Neuronal stem cell (in vitro differentiated cells): ENCODE data around the gene ATP8B4.

ENCODE experiments used
- DNase-seq: peaks from one replicate; pipeline ENCODE4 v3.0.0-alpha.2; 2013; ENCODE audit warnings: low spot score
- H2AFZ ChIP-seq: one replicate; pipeline ENCODE4 v1.6.1; 2013; ENCODE audit warnings: mild to moderate bottlenecking, low read length, inconsistent platforms
- H2AK5ac ChIP-seq: 2 replicates; pipeline ENCODE4 v1.6.1; 2013; ENCODE audit warnings: low read depth, mild to moderate bottlenecking, inconsistent platforms, low read length, moderate library complexity, mixed read lengths
- H2BK120ac ChIP-seq: 2 replicates; pipeline ENCODE4 v1.6.1; 2013; ENCODE audit warnings: low read depth, mild to moderate bottlenecking, inconsistent platforms, low read length, moderate library complexity, mixed read lengths
- H2BK12ac ChIP-seq: one replicate; pipeline ENCODE4 v1.6.1; 2013; ENCODE audit warnings: low read length, inconsistent platforms
- H2BK15ac ChIP-seq: 2 replicates; pipeline ENCODE4 v1.6.1; 2013; ENCODE audit warnings: mild to moderate bottlenecking, low read length, inconsistent platforms, mixed read lengths
- H2BK5ac ChIP-seq: one replicate; pipeline ENCODE4 v1.6.1; 2013; ENCODE audit warnings: inconsistent platforms, mild to moderate bottlenecking, low read length, moderate library complexity
- H3K14ac ChIP-seq: one replicate; pipeline ENCODE4 v1.6.1; 2013; ENCODE audit warnings: low read length, inconsistent platforms
- H3K18ac ChIP-seq: 2 replicates; pipeline ENCODE4 v1.6.1; 2013; ENCODE audit warnings: low read length, inconsistent platforms
- H3K23ac ChIP-seq: 2 replicates; pipeline ENCODE4 v1.6.1; 2013; ENCODE audit warnings: low read depth, mild to moderate bottlenecking, mixed read lengths, low read length, inconsistent platforms; ENCODE audit not compliant: poor library complexity
- H3K27ac ChIP-seq: replicated peaks from 3 replicates; pipeline ENCODE4 v1.5.1; 2013; ENCODE audit warnings: low read length, inconsistent platforms
- H3K27me3 ChIP-seq, 3 experiments: 2 replicates each; pipeline ENCODE4 v1.6.1; 2013; ENCODE audit warnings: low read length in 3 of 3, mild to moderate bottlenecking in 2 of 3, inconsistent platforms in 1 of 3, low read depth in 1 of 3, mixed read lengths in 1 of 3, moderate library complexity in 1 of 3; ENCODE audit not compliant: control insufficient read depth in 3 of 3, insufficient read depth in 3 of 3
- H3K36me3 ChIP-seq, 2 donors: replicated peaks in 1 of 2; 2 replicates each; pipeline ENCODE4 v1.6.1; 2013; ENCODE audit warnings: low read length in 2 of 2; ENCODE audit not compliant: control insufficient read depth in 2 of 2, insufficient read depth in 2 of 2
- H3K4ac ChIP-seq: 2 replicates; pipeline ENCODE4 v1.6.1; 2013; ENCODE audit warnings: inconsistent platforms, mild to moderate bottlenecking, low read length, moderate library complexity
- H3K4me1 ChIP-seq, 2 donors: 1 replicate in 1 of 2; 2 replicates in 1 of 2; pipeline ENCODE4 v1.6.1; 2013; ENCODE audit warnings: low read length in 2 of 2, low read depth in 1 of 2; ENCODE audit not compliant: control insufficient read depth in 2 of 2, insufficient read depth in 1 of 2
- H3K4me2 ChIP-seq: one replicate; pipeline ENCODE4 v1.6.1; 2013; ENCODE audit warnings: mild to moderate bottlenecking, low read length, inconsistent platforms; ENCODE audit not compliant: insufficient read depth, poor library complexity, severe bottlenecking
- H3K4me3 ChIP-seq, 2 donors: 2 replicates each; pipeline ENCODE4 v1.5.1; 2013; ENCODE audit warnings: low read length in 2 of 2, mild to moderate bottlenecking in 2 of 2, inconsistent platforms in 1 of 2, moderate library complexity in 1 of 2
- H3K79me1 ChIP-seq: one replicate; pipeline ENCODE4 v1.6.1; 2013; ENCODE audit warnings: low read depth, mild to moderate bottlenecking, inconsistent platforms, low read length, moderate library complexity
- H3K9ac ChIP-seq: one replicate; pipeline ENCODE4 v1.6.1; 2013; ENCODE audit warnings: mild to moderate bottlenecking, low read depth, low read length, inconsistent platforms; ENCODE audit not compliant: poor library complexity
- H3K9me3 ChIP-seq, 2 donors: replicated peaks in 1 of 2; 2 replicates each; pipeline versions ENCODE3 to v1.6.1; 2013; ENCODE audit warnings: low read length in 2 of 2, mild to moderate bottlenecking in 2 of 2, inconsistent platforms in 1 of 2, low read depth in 1 of 2, mixed read lengths in 1 of 2, moderate library complexity in 1 of 2; ENCODE audit not compliant: control insufficient read depth in 2 of 2, insufficient read depth in 1 of 2
- H4K8ac ChIP-seq: one replicate; pipeline ENCODE4 v1.6.1; 2013; ENCODE audit warnings: low read depth, mild to moderate bottlenecking, inconsistent platforms, low read length, moderate library complexity
- H4K91ac ChIP-seq: one replicate; pipeline ENCODE4 v1.6.1; 2013; ENCODE audit warnings: low read length, low read depth, mild to moderate bottlenecking, inconsistent platforms; ENCODE audit not compliant: poor library complexity
- WGBS, 2 donors: extraction: QIAGEN DNeasy Blood & Tissue Kit; methylation state at CpG; one replicate each; pipeline ENCODE4 v1.1.7; 2013; ENCODE audit warnings: missing lambda C conversion rate in 2 of 2, mixed read lengths in 1 of 2; ENCODE audit not compliant: insufficient read length in 2 of 2, insufficient replicate concordance in 1 of 2; ENCODE audit errors: extremely low coverage in 2 of 2; 5-methylcytosine and 5-hydroxymethylcytosine counted together

The ATP8B4 gene

GRCh38 chr15:50140098-50140497 lies 21.1 kb upstream of the ATP8B4 start:
- DNase-seq: no peak
- H3K79me1 ChIP-seq: no peaks in the 10 kb centered on the region
- H3K4ac ChIP-seq: no peak overlapping the region
- H2AFZ ChIP-seq: no peak overlapping the region
- no peak overlapping the region for H3K14ac ChIP-seq
- no CpG with 5 or more reads among the region's 1 CpG for WGBS, 2 donors
- H3K9ac ChIP-seq: no peak overlapping the region
- no peak overlapping the region for H3K27ac ChIP-seq
- no peaks in the 10 kb centered on the region for H3K4me1 ChIP-seq
- no peak overlapping the region for H4K91ac ChIP-seq
- H2BK5ac ChIP-seq: no peak overlapping the region
- H3K36me3 ChIP-seq: no peaks in the 10 kb centered on the region
- H3K4me2 ChIP-seq: no peak overlapping the region
- no peaks in the 10 kb centered on the region for H3K9me3 ChIP-seq
- no peak overlapping the region for H3K18ac ChIP-seq
- H2BK15ac ChIP-seq: no peak overlapping the region
- no peak overlapping the region for H3K4me3 ChIP-seq
- H4K8ac ChIP-seq: no peak overlapping the region
- no peak overlapping the region for H2BK120ac ChIP-seq
- no peak overlapping the region for H2AK5ac ChIP-seq
- H3K23ac ChIP-seq: no peak overlapping the region
- no peak overlapping the region for H2BK12ac ChIP-seq
- H3K27me3 ChIP-seq: no peaks in the 10 kb centered on the region

- Histone ChIP-seq H3K18ac (no peak overlapping the region), H3K4me2 (no peak overlapping the region), H3K23ac (no peak overlapping the region), H2AK5ac (no peak overlapping the region), H2BK15ac (no peak overlapping the region), H3K9me3 (no peaks in the 10 kb centered on the region), H3K9ac (no peak overlapping the region), H3K4me3 (no peak overlapping the region), H4K8ac (no peak overlapping the region), H3K4ac (no peak overlapping the region), H2BK120ac (no peak overlapping the region), H2AFZ (no peak overlapping the region), H2BK12ac (no peak overlapping the region), H3K36me3 (no peaks in the 10 kb centered on the region), H3K27me3 (no peaks in the 10 kb centered on the region), H3K14ac (no peak overlapping the region), H3K4me1 (no peaks in the 10 kb centered on the region), H2BK5ac (no peak overlapping the region), H3K27ac (no peak overlapping the region), H3K79me1 (no peaks in the 10 kb centered on the region), H4K91ac (no peak overlapping the region)
- DNase-seq: no peak
Measured at GRCh38 chr15:50138391-50138790, 19.4 kb upstream of the ATP8B4 start.

DNA sequence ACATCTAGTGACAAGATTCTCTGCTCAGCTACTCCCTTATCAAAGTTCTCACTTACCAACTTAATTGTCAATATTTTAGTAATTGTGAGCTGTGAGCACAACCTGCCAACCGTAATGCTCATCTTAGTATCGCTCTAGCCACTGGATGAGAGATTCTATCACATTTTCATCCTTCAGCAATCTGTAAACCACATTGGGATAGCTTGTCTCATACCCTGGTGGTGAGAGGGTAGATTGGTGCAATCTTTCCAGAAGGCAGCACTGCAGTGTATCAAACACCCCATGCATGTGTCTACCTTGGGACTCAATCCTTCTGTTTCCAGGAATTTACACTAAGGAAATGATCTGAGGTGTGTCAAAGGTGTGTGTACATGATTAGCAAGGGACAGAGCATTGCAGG lies 18.9 kb upstream of the ATP8B4 start:
- no peak overlapping the region for H2AK5ac ChIP-seq
- no peak overlapping the region for H3K27ac ChIP-seq
- H3K79me1 ChIP-seq: no peaks in the 10 kb centered on the region
- no peak overlapping the region for H2BK5ac ChIP-seq
- DNase-seq: no peak
- H3K4ac ChIP-seq: no peak overlapping the region
- no peaks in the 10 kb centered on the region for H3K36me3 ChIP-seq
- no peak overlapping the region for H3K14ac ChIP-seq
- no peak overlapping the region for H2AFZ ChIP-seq
- no peak overlapping the region for H2BK15ac ChIP-seq
- H4K8ac ChIP-seq: no peak overlapping the region
- H3K18ac ChIP-seq: no peak overlapping the region
- H3K23ac ChIP-seq: no peak overlapping the region
- no CpG with 5 or more reads among the region's 2 CpGs for WGBS, 2 donors
- H2BK12ac ChIP-seq: no peak overlapping the region
- no peaks in the 10 kb centered on the region for H3K4me1 ChIP-seq
- no peak overlapping the region for H3K4me2 ChIP-seq
- no peaks in the 10 kb centered on the region for H3K27me3 ChIP-seq
- no peak overlapping the region for H2BK120ac ChIP-seq
- no peaks in the 10 kb centered on the region for H3K9me3 ChIP-seq
- H4K91ac ChIP-seq: no peak overlapping the region
- H3K9ac ChIP-seq: no peak overlapping the region
- no peak overlapping the region for H3K4me3 ChIP-seq

DNA sequence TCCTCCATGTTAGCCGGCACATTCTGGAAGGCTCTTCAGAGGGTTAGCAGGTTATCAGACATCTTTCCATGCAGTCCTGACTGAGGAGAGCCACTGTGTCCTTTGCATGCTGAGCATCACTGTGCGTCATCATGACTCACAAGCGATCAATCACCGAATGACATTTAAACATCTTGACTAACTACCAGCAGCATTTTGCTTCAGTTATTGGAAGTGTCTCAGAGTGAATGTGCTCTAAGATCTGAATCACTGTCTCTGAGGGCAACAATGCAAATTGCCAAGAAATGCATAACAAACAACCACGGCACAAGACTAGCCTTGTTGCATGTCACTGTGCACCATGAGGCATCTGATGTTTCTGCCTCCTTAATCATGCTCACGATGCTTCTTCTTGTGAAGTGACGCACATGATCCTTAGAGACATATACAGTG lies 18.3 kb upstream of the ATP8B4 start:
- no peak for DNase-seq
- Histone ChIP-seq H3K4ac (no peak overlapping the region), H3K9me3 (no peaks in the 10 kb centered on the region), H3K9ac (no peak overlapping the region), H3K4me3 (no peak overlapping the region), H3K79me1 (no peaks in the 10 kb centered on the region), H3K23ac (no peak overlapping the region), H3K36me3 (no peaks in the 10 kb centered on the region), H3K14ac (no peak overlapping the region), H4K91ac (no peak overlapping the region), H3K27ac (no peak overlapping the region), H3K4me2 (no peak overlapping the region), H2BK5ac (no peak overlapping the region), H2AK5ac (no peak overlapping the region), H2BK120ac (no peak overlapping the region), H2BK15ac (no peak overlapping the region), H3K4me1 (no peaks in the 10 kb centered on the region), H2AFZ (no peak overlapping the region), H2BK12ac (no peak overlapping the region), H3K27me3 (no peaks in the 10 kb centered on the region), H4K8ac (no peak overlapping the region), H3K18ac (no peak overlapping the region)
- whole genome bisulfite sequencing, 2 donors: no CpG with 5 or more reads among the region's 7 CpGs
